Liver (tissue), 9 donors: ENCODE results near the gene HIPK1. TPM values are rescaled to one million over a fixed set of nuclear protein-coding genes. Genes with fewer than 3 reads are reported as not detected.

Source experiments
- DNase-seq: peaks from one replicate; pipeline ENCODE4 v3.0.0-alpha.2; 2017; ENCODE audit warnings: low spot score
- H3K27ac ChIP-seq, 2 donors: one replicate each; pipeline ENCODE4 v1.7.0; 2013; ENCODE audit warnings: inconsistent platforms in 2 of 2, low read length in 2 of 2, control low read depth in 1 of 2, low read depth in 1 of 2, mild to moderate bottlenecking in 1 of 2
- H3K27me3 ChIP-seq, 4 donors: one replicate each; pipeline versions ENCODE4 v1.6.1 to v1.7.0; 2013; ENCODE audit warnings: low read length in 3 of 4, inconsistent platforms in 1 of 4, mild to moderate bottlenecking in 1 of 4, moderate library complexity in 1 of 4; ENCODE audit not compliant: control insufficient read depth in 4 of 4, insufficient read depth in 4 of 4
- H3K36me3 ChIP-seq, 4 donors: one replicate each; pipeline versions ENCODE4 v1.6.1 to v1.7.0; 2013; ENCODE audit warnings: low read length in 3 of 4, mild to moderate bottlenecking in 3 of 4, low read depth in 1 of 4, moderate library complexity in 1 of 4; ENCODE audit not compliant: control insufficient read depth in 4 of 4, insufficient read depth in 3 of 4
- H3K4me1 ChIP-seq, 4 donors: one replicate each; pipeline versions ENCODE4 v1.6.1 to v1.7.0; 2013; ENCODE audit warnings: low read length in 3 of 4, mild to moderate bottlenecking in 3 of 4, moderate library complexity in 1 of 4; ENCODE audit not compliant: control insufficient read depth in 4 of 4, insufficient read depth in 4 of 4
- H3K4me3 ChIP-seq, 3 donors: one replicate each; pipeline versions ENCODE4 v1.6.1 to v1.7.0; 2013; ENCODE audit warnings: low read length in 3 of 3, control low read depth in 1 of 3, low read depth in 1 of 3, mild to moderate bottlenecking in 1 of 3
- H3K9ac ChIP-seq, 2 donors: one replicate each; pipeline ENCODE4 v1.7.0; 2013; ENCODE audit warnings: low read length in 2 of 2, mild to moderate bottlenecking in 2 of 2, moderate library complexity in 2 of 2, control low read depth in 1 of 2, low read depth in 1 of 2
- H3K9me3 ChIP-seq, 4 donors: one replicate each; pipeline versions ENCODE4 v1.6.1 to v1.7.0; 2013; ENCODE audit warnings: low read length in 3 of 4; ENCODE audit not compliant: control insufficient read depth in 4 of 4
- EGR1 ChIP-seq, 2 donors: IDR thresholded peaks; 2 replicates each; pipeline ENCODE4 v1.6.1; 2016 to 2018; ENCODE audit warnings: antibody characterized with exemption in 2 of 2, low read depth in 2 of 2
- FOXA1 ChIP-seq: IDR thresholded peaks from 2 replicates; pipeline ENCODE4 v1.6.1; 2016; ENCODE audit warnings: antibody characterized with exemption
- FOXA2 ChIP-seq: IDR thresholded peaks from 2 replicates; pipeline ENCODE4 v1.6.1; 2016; ENCODE audit warnings: antibody characterized with exemption
- HNF4A ChIP-seq, 2 donors: conservative IDR thresholded peaks; 2 replicates each; pipeline ENCODE4 v1.6.1; 2016; ENCODE audit warnings: antibody characterized with exemption in 2 of 2, mild to moderate bottlenecking in 2 of 2
- HNF4G ChIP-seq: IDR thresholded peaks from 2 replicates; pipeline ENCODE4 v1.6.1; 2016; ENCODE audit warnings: antibody characterized with exemption
- JUND ChIP-seq, 2 donors: IDR thresholded peaks; 2 replicates each; pipeline ENCODE4 v1.6.1; 2016; ENCODE audit warnings: antibody characterized with exemption in 2 of 2
- NR2F2 ChIP-seq: IDR thresholded peaks from 2 replicates; pipeline ENCODE4 v1.6.1; 2016; ENCODE audit warnings: antibody characterized with exemption
- REST ChIP-seq: IDR thresholded peaks from 2 replicates; pipeline ENCODE4 v1.6.1; 2016; ENCODE audit warnings: antibody characterized with exemption, mild to moderate bottlenecking
- RXRA ChIP-seq, 2 donors: IDR thresholded peaks; 2 replicates each; pipeline ENCODE4 v1.6.1; 2017 to 2018; ENCODE audit warnings: antibody characterized with exemption in 2 of 2, mild to moderate bottlenecking in 1 of 2
- SP1 ChIP-seq: IDR thresholded peaks from 2 replicates; pipeline ENCODE4 v1.6.1; 2018; ENCODE audit warnings: antibody characterized with exemption, mild to moderate bottlenecking
- TAF1 ChIP-seq: conservative IDR thresholded peaks from 2 replicates; pipeline ENCODE4 v1.6.1; 2016; ENCODE audit warnings: antibody characterized with exemption, mild to moderate bottlenecking
- YY1 ChIP-seq: IDR thresholded peaks from 2 replicates; pipeline ENCODE4 v1.6.1; 2016; ENCODE audit warnings: antibody characterized with exemption, mild to moderate bottlenecking
- whole genome bisulfite sequencing: extraction: QIAGEN DNeasy Blood & Tissue Kit; methylation state at CpG from one replicate; pipeline ENCODE4 v1.1.7; 2013; 5-methylcytosine and 5-hydroxymethylcytosine counted together
- polyA plus RNA-seq, 2 donors: library from polyadenylated mRNA; stranded (reverse) in 1 of 2; unstranded in 1 of 2; fragments of 200-250 nt in 1 of 2; fragments of >200 nt in 1 of 2; fragmentation: Nextera tagmentation in 1 of 2; extraction: Ambion mirVana in 1 of 2; gene quantifications; one replicate each; pipeline versions ENCODE4 v1.2.1 to v1.2.3, GENCODE V29; 2013 to 2015
- total RNA-seq, 2 donors: library from RNA; depleted of rRNA; stranded (reverse); fragments of >200 nt; gene quantifications; one replicate each; pipeline ENCODE4 v1.2.3, GENCODE V29; 2014
- TF ChIP-seq, protein P1 (sequence below): fragments of 150-350 bp; IDR thresholded peaks from 2 replicates; pipeline ENCODE4 v1.5.1; 2017; ENCODE audit warnings: improper control_type of control experiment, low read depth, low read length; ENCODE audit not compliant: missing input control
- TF ChIP-seq, protein P2 (sequence below): IDR thresholded peaks from 2 replicates; pipeline ENCODE4 v1.6.1; 2016; ENCODE audit warnings: antibody characterized with exemption
- TF ChIP-seq, protein P3 (sequence below): IDR thresholded peaks from 2 replicates; pipeline ENCODE4 v1.6.1; 2016; ENCODE audit warnings: antibody characterized with exemption
- TF ChIP-seq, protein P4 (sequence below): IDR thresholded peaks from 2 replicates; pipeline ENCODE4 v1.6.1; 2016; ENCODE audit warnings: antibody characterized with exemption
- donor health status: healthy.
- donor health status: healthy.
- donor health status: healthy.
- donor health status: healthy.
- donor health status: healthy.

HIPK1 gene
- total and polyA plus RNA-seq, 4 donors, result 8.7 to 50.2 (median 15.1) TPM

DNA sequence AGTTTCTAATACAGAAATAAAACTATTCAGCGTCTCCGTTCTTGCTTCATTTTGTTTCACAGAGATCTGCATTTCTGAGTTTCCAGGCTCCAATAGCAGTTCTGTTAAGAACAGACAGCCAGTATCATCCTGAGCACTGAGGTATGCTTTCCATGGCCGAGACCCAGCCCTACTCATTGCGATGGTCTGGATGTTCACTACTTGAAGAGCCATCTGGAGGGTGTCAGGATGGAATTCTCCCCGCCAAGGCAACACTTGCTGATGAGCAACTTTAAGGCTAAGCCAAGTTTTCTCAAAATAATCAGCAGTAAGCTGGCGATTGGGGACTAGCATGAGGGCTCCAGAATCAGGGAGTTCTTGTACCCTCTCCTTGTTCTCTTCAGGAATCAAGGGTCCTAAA lies 34.0 kb upstream of the HIPK1 start (continued):
- TF ChIP-seq, protein P1, sequence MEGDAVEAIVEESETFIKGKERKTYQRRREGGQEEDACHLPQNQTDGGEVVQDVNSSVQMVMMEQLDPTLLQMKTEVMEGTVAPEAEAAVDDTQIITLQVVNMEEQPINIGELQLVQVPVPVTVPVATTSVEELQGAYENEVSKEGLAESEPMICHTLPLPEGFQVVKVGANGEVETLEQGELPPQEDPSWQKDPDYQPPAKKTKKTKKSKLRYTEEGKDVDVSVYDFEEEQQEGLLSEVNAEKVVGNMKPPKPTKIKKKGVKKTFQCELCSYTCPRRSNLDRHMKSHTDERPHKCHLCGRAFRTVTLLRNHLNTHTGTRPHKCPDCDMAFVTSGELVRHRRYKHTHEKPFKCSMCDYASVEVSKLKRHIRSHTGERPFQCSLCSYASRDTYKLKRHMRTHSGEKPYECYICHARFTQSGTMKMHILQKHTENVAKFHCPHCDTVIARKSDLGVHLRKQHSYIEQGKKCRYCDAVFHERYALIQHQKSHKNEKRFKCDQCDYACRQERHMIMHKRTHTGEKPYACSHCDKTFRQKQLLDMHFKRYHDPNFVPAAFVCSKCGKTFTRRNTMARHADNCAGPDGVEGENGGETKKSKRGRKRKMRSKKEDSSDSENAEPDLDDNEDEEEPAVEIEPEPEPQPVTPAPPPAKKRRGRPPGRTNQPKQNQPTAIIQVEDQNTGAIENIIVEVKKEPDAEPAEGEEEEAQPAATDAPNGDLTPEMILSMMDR, result no peak
- TF ChIP-seq HNF4A (conservative IDR thresholded peaks at IDR 0.05), result no peak
- no peak for TF ChIP-seq YY1
- TF ChIP-seq, protein P2, sequence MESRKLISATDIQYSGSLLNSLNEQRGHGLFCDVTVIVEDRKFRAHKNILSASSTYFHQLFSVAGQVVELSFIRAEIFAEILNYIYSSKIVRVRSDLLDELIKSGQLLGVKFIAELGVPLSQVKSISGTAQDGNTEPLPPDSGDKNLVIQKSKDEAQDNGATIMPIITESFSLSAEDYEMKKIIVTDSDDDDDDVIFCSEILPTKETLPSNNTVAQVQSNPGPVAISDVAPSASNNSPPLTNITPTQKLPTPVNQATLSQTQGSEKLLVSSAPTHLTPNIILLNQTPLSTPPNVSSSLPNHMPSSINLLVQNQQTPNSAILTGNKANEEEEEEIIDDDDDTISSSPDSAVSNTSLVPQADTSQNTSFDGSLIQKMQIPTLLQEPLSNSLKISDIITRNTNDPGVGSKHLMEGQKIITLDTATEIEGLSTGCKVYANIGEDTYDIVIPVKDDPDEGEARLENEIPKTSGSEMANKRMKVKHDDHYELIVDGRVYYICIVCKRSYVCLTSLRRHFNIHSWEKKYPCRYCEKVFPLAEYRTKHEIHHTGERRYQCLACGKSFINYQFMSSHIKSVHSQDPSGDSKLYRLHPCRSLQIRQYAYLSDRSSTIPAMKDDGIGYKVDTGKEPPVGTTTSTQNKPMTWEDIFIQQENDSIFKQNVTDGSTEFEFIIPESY, result no peak

DNA sequence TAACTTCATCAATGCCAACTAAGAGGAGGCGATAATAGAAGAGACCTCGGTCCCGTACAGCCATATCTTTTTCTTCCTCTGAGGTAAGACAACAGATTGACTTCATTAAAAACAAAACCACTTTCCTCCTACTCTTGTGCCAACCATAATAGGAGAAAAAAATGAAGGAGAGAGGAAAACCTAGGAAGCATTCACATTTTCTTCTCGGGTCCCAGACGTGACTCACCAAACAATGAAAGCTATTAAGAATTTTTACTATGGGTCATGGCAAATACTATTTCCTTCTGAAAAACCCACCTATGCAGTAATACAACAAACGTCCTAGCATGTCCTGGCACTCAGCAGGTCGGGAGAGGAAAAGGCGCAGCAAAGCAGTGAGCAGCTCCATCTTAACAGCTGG lies 33.2 kb upstream of the HIPK1 start:
- no peak for DNase-seq
- Histone ChIP-seq H3K9ac (no peak overlapping the region), H3K27me3 (no peaks in the 10 kb centered on the region), H3K4me1 (no peaks in the 10 kb centered on the region), H3K36me3 (peaks cover 10 to 42% (median 31%) of the 10 kb centered on the region in 4 donors), H3K9me3 (no peaks in the 10 kb centered on the region), H3K4me3 (no peak overlapping the region), H3K27ac (no peak overlapping the region)
- TF ChIP-seq SP1 (no peak), TAF1 (no peak), NR2F2 (no peak), REST (no peak), HNF4G (no peak), RXRA (IDR thresholded peaks at IDR 0.05) (no peak), HNF4A (conservative IDR thresholded peaks at IDR 0.05) (no peak), EGR1 (IDR thresholded peaks at IDR 0.05; ENCODE audit: low read depth in 2 of 2) (no peak), YY1 (no peak), JUND (IDR thresholded peaks at IDR 0.05) (no peak), FOXA2 (no peak), FOXA1 (no peak)
- TF ChIP-seq, protein P3, sequence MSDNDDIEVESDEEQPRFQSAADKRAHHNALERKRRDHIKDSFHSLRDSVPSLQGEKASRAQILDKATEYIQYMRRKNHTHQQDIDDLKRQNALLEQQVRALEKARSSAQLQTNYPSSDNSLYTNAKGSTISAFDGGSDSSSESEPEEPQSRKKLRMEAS, result no peak
- TF ChIP-seq, protein P2, result no peak
- TF ChIP-seq, protein P4, sequence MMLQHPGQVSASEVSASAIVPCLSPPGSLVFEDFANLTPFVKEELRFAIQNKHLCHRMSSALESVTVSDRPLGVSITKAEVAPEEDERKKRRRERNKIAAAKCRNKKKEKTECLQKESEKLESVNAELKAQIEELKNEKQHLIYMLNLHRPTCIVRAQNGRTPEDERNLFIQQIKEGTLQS, result no peak
- 95% methylated on average over 8 of the region's 8 CpGs for WGBS
